Stimulated activated CD4-positive, alpha-beta T cell treated with anti-CD3 and anti-CD28 coated beads, Interleukin-4, amount 100 ng/mL, for 1 hour (primary cell): ENCODE measurements around the gene MYH10.

Experiments
- DNase-seq: peaks from one replicate; pipeline ENCODE4 v3.0.0-alpha.2; 2020

MYH10 gene

GRCh38 chr17:8489841-8490240 is 140.7 kb downstream of the MYH10 start:
- DNase-seq, result no peak

- DNase-seq, result no peak
Measured at GRCh38 chr17:8488901-8489300, 141.6 kb downstream of the MYH10 start.

GRCh38 chr17:8488491-8488890 is 142.0 kb downstream of the MYH10 start:
- DNase-seq, result no peak

- no peak for DNase-seq
Measured at GRCh38 chr17:8487743-8488142, 142.8 kb downstream of the MYH10 start.

GRCh38 chr17:8487130-8487645 is 143.3 kb downstream of the MYH10 start:
- no peak for DNase-seq

- DNase-seq, result no peak
Measured at GRCh38 chr17:8485491-8485890, 145.0 kb downstream of the MYH10 start.

- DNase-seq, result no peak
Measured at GRCh38 chr17:8484465-8484864, 146.1 kb downstream of the MYH10 start.

- no peak for DNase-seq
Measured at GRCh38 chr17:8482546-8482945, 148.0 kb downstream of the MYH10 start.

- DNase-seq, result no peak
Measured at GRCh38 chr17:8481703-8482102, 148.8 kb downstream of the MYH10 start.

- DNase-seq, result no peak
Measured at GRCh38 chr17:8481089-8481488, 149.4 kb downstream of the MYH10 start.

GRCh38 chr17:8480011-8480976 is 150.2 kb downstream of the MYH10 start:
- DNase-seq, result no peak

- no peak for DNase-seq
Measured at GRCh38 chr17:8479431-8479947, 151.0 kb downstream of the MYH10 start.

GRCh38 chr17:8477715-8478441 is 152.6 kb downstream of the MYH10 start:
- no peak for DNase-seq

GRCh38 chr17:8477171-8477570 is 153.4 kb downstream of the MYH10 start:
- no peak for DNase-seq

- DNase-seq, result no peak
Measured at GRCh38 chr17:8476741-8477140, 153.8 kb downstream of the MYH10 start.

GRCh38 chr17:8475781-8476180 is 154.7 kb downstream of the MYH10 start:
- no peak for DNase-seq

- DNase-seq, result no peak
Measured at GRCh38 chr17:8475227-8475626, 155.3 kb downstream of the MYH10 start.

GRCh38 chr17:8474826-8475225 is 155.7 kb downstream of the MYH10 start:
- DNase-seq, result no peak

GRCh38 chr17:8473451-8474192 is 156.9 kb downstream of the MYH10 start:
- DNase-seq, result no peak

GRCh38 chr17:8472663-8473062 is 157.9 kb downstream of the MYH10 start:
- DNase-seq, result no peak

- no peak for DNase-seq
Measured at GRCh38 chr17:8470447-8471047, 160.0 kb downstream of the MYH10 start.

- no peak for DNase-seq
Measured at GRCh38 chr17:8469964-8470363, 160.6 kb downstream of the MYH10 start.
